ENCODE data around the gene CPSF4L.
"Not testable (repeated sequence)": the region's sequence is repeated elsewhere in the genome, so short reads cannot be mapped to it uniquely, and the experiment has no call there.

The CPSF4L gene

GRCh38 chr17:73261617-73261951 lies at the start of gene CPSF4L:
Gene CPSF4L, minus strand, starts transcription at chr17:73261880. Its CDS starts 62 bp downstream, at chr17:73261818.
- no peak for DNase-seq (ENCODE audit: low read depth)

- no peak for DNase-seq (ENCODE audit: low read depth)
These were observed 49.7 kb upstream of the CPSF4L start for GRCh38 chr17:73311428-73311780.

GRCh38 chr17:73309727-73310596 lies 48.3 kb upstream of the CPSF4L start:
- DNase-seq (ENCODE audit: low read depth): no peak

- DNase-seq (ENCODE audit: low read depth): not testable (repeated sequence)
These were observed 47.3 kb upstream of the CPSF4L start for GRCh38 chr17:73308959-73309358.

- no peak for DNase-seq (ENCODE audit: low read depth)
These were observed 46.5 kb upstream of the CPSF4L start for GRCh38 chr17:73308017-73308823.

GRCh38 chr17:73307130-73307529 lies 45.5 kb upstream of the CPSF4L start:
- no peak for DNase-seq (ENCODE audit: low read depth)

- DNase-seq (ENCODE audit: low read depth): no peak
These were observed 44.5 kb upstream of the CPSF4L start for GRCh38 chr17:73305845-73306836.

- no peak for DNase-seq (ENCODE audit: low read depth)
These were observed 43.5 kb upstream of the CPSF4L start for GRCh38 chr17:73304971-73305812.

- DNase-seq (ENCODE audit: low read depth): no peak
These were observed 42.8 kb upstream of the CPSF4L start for GRCh38 chr17:73304438-73304837.

- DNase-seq (ENCODE audit: low read depth): no peak
These were observed 40.5 kb upstream of the CPSF4L start for GRCh38 chr17:73302189-73302588.

- no peak for DNase-seq (ENCODE audit: low read depth)
These were observed 39.7 kb upstream of the CPSF4L start for GRCh38 chr17:73301369-73301768.

GRCh38 chr17:73300392-73300791 lies 38.7 kb upstream of the CPSF4L start:
- no peak for DNase-seq (ENCODE audit: low read depth)

- no peak for DNase-seq (ENCODE audit: low read depth)
These were observed 36.5 kb upstream of the CPSF4L start for GRCh38 chr17:73297934-73298861.

GRCh38 chr17:73293480-73293911 lies 31.8 kb upstream of the CPSF4L start:
- DNase-seq (ENCODE audit: low read depth): no peak

GRCh38 chr17:73293031-73293430 lies 31.4 kb upstream of the CPSF4L start:
- no peak for DNase-seq (ENCODE audit: low read depth)

GRCh38 chr17:73292031-73292531 lies 30.4 kb upstream of the CPSF4L start:
- no peak for DNase-seq (ENCODE audit: low read depth)

GRCh38 chr17:73291260-73291801 lies 29.7 kb upstream of the CPSF4L start:
- no peak for DNase-seq (ENCODE audit: low read depth)

GRCh38 chr17:73290399-73291259 lies 28.9 kb upstream of the CPSF4L start:
- no peak for DNase-seq (ENCODE audit: low read depth)

All from stimulated activated CD8-positive, alpha-beta memory T cell treated with anti-CD3 and anti-CD28 coated beads, Interleukin-12 subunit alpha, Interleukin-12 subunit beta, amount 100 ng/mL, for 1 hour (primary cell).